HL-60 (cell line): ENCODE measurements around the gene UTF1.

Source experiments
- DNase-seq, 2 experiments: peaks; one replicate each; pipeline ENCODE4 v3.0.0-alpha.2; 2010 to 2020; ENCODE audit warnings: low read depth in 1 of 2, low spot score in 1 of 2
- H3K27ac ChIP-seq: fragments of 250-450 bp; sonication (Bioruptor Pico); replicated peaks from 2 replicates; pipeline ENCODE4 v1.5.1; 2020; ENCODE audit warnings: mild to moderate bottlenecking, moderate library complexity
- H3K27me3 ChIP-seq: fragments of 250-450 bp; sonication (Bioruptor Pico); 2 replicates; pipeline ENCODE4 v1.5.1; 2021; ENCODE audit warnings: mild to moderate bottlenecking, moderate library complexity; ENCODE audit not compliant: insufficient read depth, poor library complexity, severe bottlenecking
- H3K4me3 ChIP-seq: replicated peaks from 2 replicates; pipeline ENCODE4 v1.5.1; 2011; ENCODE audit warnings: mild to moderate bottlenecking, control low read depth, low read length; ENCODE audit not compliant: insufficient read depth
- CTCF ChIP-seq: IDR thresholded peaks from one replicate; pipeline ENCODE4 v1.5.1; 2011; ENCODE audit warnings: low read length, control low read depth, inconsistent platforms; ENCODE audit not compliant: insufficient read depth
- GABPA ChIP-seq: IDR thresholded peaks from 2 replicates; pipeline ENCODE4 v1.6.1; 2012; ENCODE audit warnings: low read depth
- POLR2AphosphoS5 ChIP-seq: IDR thresholded peaks from 2 replicates; pipeline ENCODE4 v1.6.1; 2012; ENCODE audit warnings: low read depth
- REST ChIP-seq: IDR thresholded peaks from 2 replicates; pipeline ENCODE4 v1.6.1; 2012; ENCODE audit warnings: low read depth; ENCODE audit not compliant: insufficient replicate concordance
- SPI1 ChIP-seq: IDR thresholded peaks from 2 replicates; pipeline ENCODE4 v1.6.1; 2012; ENCODE audit warnings: low read depth, mild to moderate bottlenecking, borderline replicate concordance

Gene UTF1

GRCh38 chr10:133196936-133197758 lies 32.9 kb upstream of the UTF1 start:
- H3K4me3 ChIP-seq = no peak overlapping the region
- DNase-seq = no peak
- H3K27me3 ChIP-seq = peaks cover 3% of the 10 kb centered on the region
- H3K27ac ChIP-seq = no peak overlapping the region
- TF ChIP-seq REST (no peak), GABPA (no peak), POLR2AphosphoS5 (no peak)

- Histone ChIP-seq H3K4me3 (no peak overlapping the region), H3K27ac (no peak overlapping the region), H3K27me3 (peaks cover 3% of the 10 kb centered on the region)
- no peak for DNase-seq
- TF ChIP-seq CTCF (no peak), POLR2AphosphoS5 (no peak), GABPA (no peak), REST (no peak), SPI1 (no peak)
These were observed 32.2 kb upstream of the UTF1 start for GRCh38 chr10:133197786-133198185.

- DNase-seq = no peak
- Histone ChIP-seq H3K27ac (no peak overlapping the region), H3K4me3 (no peak overlapping the region), H3K27me3 (peaks cover 3% of the 10 kb centered on the region)
- TF ChIP-seq POLR2AphosphoS5 = no peak
- no peak for TF ChIP-seq CTCF
- TF ChIP-seq SPI1 = no peak
- no peak for TF ChIP-seq GABPA
- no peak for TF ChIP-seq REST
These were observed 31.8 kb upstream of the UTF1 start for GRCh38 chr10:133198206-133198605.
